ENCODE data around the gene IGSF21.

DNA sequence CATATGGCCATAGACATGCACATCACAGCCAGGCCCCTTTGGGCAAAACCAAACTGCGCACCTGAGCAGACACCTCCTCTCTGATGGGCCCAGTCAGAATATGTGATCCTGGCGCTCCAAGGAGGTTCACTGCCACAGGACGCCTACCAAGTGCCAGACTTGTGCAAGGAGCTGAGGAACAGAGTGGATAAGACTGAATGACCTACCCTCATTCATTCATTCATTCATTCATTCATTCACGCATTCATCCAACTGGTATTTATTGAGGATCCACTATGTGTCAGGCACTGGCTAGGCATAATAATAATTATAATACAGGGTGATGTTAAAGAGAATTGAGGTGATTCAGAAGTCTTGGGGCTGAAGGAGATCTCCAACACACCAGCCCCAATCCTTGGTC, 2.4 kb upstream of the IGSF21 start:
- TF ChIP-seq CTCF (IDR thresholded peaks at IDR 0.05) (no peak), POLR2A (IDR thresholded peaks at IDR 0.05) (no peak)
